Spleen (tissue), 7 donors: ENCODE data around the gene PLCB3.

ENCODE experiments used
- CTCF ChIP-seq, 11 experiments: fragments of 200-600 bp in 7 of 11; fragments of 450-650 bp in 4 of 11; sonication (generic) in 4 of 11; IDR thresholded peaks in 8 of 11; conservative IDR thresholded peaks in 3 of 11; 1 replicate in 7 of 11; 2 replicates in 4 of 11; pipeline versions ENCODE4 v1.4.0 to v1.8.0; 2016 to 2021; ENCODE audit warnings: antibody characterized with exemption in 11 of 11, inconsistent platforms in 4 of 11, mild to moderate bottlenecking in 1 of 11
- POLR2A ChIP-seq, 3 donors: fragments of 450-650 bp; IDR thresholded peaks; one replicate each; pipeline ENCODE4 v1.5.1; 2017; ENCODE audit warnings: antibody characterized with exemption in 3 of 3, mild to moderate bottlenecking in 1 of 3
- POLR2AphosphoS5 ChIP-seq, 3 donors: sonication (generic); formaldehyde crosslinking; IDR thresholded peaks; one replicate each; pipeline ENCODE4 v1.5.1; 2017; ENCODE audit warnings: antibody characterized with exemption in 3 of 3
- donor health status: DM: no; HTN: no; CAD: no; lungs with moderate emphysema.
- donor health status: DM: no; HTN: no; CAD: no.
- donor health status: DM: no; HTN: no; CAD: no.

GRCh38 chr11:64276653-64277431 is 25.5 kb downstream of the PLCB3 start:
- no peak for TF ChIP-seq CTCF (IDR thresholded peaks at IDR 0.05 in 8 of 11, conservative IDR thresholded peaks at IDR 0.05 in 3 of 11)
- no peak for TF ChIP-seq POLR2AphosphoS5 (IDR thresholded peaks at IDR 0.05)
- no peak for TF ChIP-seq POLR2A (IDR thresholded peaks at IDR 0.05)
